SW 1271 (cell line): ENCODE data around the gene OR10G6.
"Not testable (repeated sequence)": the region's sequence is repeated elsewhere in the genome, so short reads cannot be mapped to it uniquely, and the experiment has no call there.

Experiments used
- DNase-seq, 2 experiments: peaks; one replicate each; lab custom pipeline; 2025; lab: John Stamatoyannopoulos, UW

The OR10G6 gene

GRCh38 chr11:123995119-123995518, at the start of gene OR10G6:
Gene OR10G6, minus strand, starts transcription at chr11:123995161. Its CDS starts 0 bp downstream, at chr11:123995161.
- no peak for DNase-seq

- no peak for DNase-seq
Observed at GRCh38 chr11:124043420-124043819, 48.5 kb upstream of the OR10G6 start.

GRCh38 chr11:124041254-124041653, 46.3 kb upstream of the OR10G6 start, which contains the start of gene OR10G7:
Gene OR10G7, minus strand, starts transcription at chr11:124041325. Its CDS starts 2,324 bp downstream, at chr11:124039001.
- DNase-seq, result no peak

GRCh38 chr11:124039557-124039956, 44.6 kb upstream of the OR10G6 start:
- DNase-seq, result no peak

- no peak for DNase-seq
Observed at GRCh38 chr11:124036666-124037065, 41.7 kb upstream of the OR10G6 start.

- DNase-seq, result no peak
Observed at GRCh38 chr11:124026498-124026897, 31.5 kb upstream of the OR10G6 start, which contains the start of gene OR10G8. Gene OR10G8, plus strand, starts transcription at chr11:124026798. Its CDS starts 2,825 bp downstream, at chr11:124029623.

GRCh38 chr11:124015837-124016236, 20.9 kb upstream of the OR10G6 start:
- DNase-seq, result not testable (repeated sequence)

GRCh38 chr11:124012697-124013096, 17.7 kb upstream of the OR10G6 start, which contains the start of gene OR10G4:
Gene OR10G4, plus strand, starts transcription at chr11:124012997. Its CDS starts 2,578 bp downstream, at chr11:124015575.
- no peak for DNase-seq

- DNase-seq, result no peak
Observed at GRCh38 chr11:123979311-123979710, 15.7 kb downstream of the OR10G6 start.

- no peak for DNase-seq
Observed at GRCh38 chr11:123977731-123978347, 17.1 kb downstream of the OR10G6 start, which contains the start of gene OR10S1. Gene OR10S1, minus strand, starts transcription at chr11:123977781. Its CDS starts 117 bp downstream, at chr11:123977664.

GRCh38 chr11:123976770-123977560, 18.0 kb downstream of the OR10G6 start:
- DNase-seq, result no peak

GRCh38 chr11:123973816-123974215, 21.1 kb downstream of the OR10G6 start:
- DNase-seq, result peak; percentile 64 to 87

- no peak for DNase-seq
Observed at GRCh38 chr11:123956752-123957151, 38.2 kb downstream of the OR10G6 start.

GRCh38 chr11:123945132-123945531, 49.8 kb downstream of the OR10G6 start:
- no peak for DNase-seq
